GM18909 (cell line): ENCODE results near the gene ACIN1.
"Not testable (repeated sequence)": the region's sequence is repeated elsewhere in the genome, so short reads cannot be mapped to it uniquely, and the experiment has no call there.

ENCODE experiments used
- ATAC-seq: cut with Tn5 transposase; IDR thresholded peaks from one replicate; pipeline ENCODE4 v1.9.1; 2021; ENCODE audit warnings: mild to moderate bottlenecking; ENCODE audit not compliant: unreplicated experiment, poor library complexity

Gene ACIN1

GRCh38 chr14:23109769-23110168 lies 14.8 kb upstream of the ACIN1 start:
- no peak for ATAC-seq

GRCh38 chr14:23108169-23108568 lies 13.2 kb upstream of the ACIN1 start:
- ATAC-seq, result not testable (repeated sequence)

GRCh38 chr14:23107620-23108019 lies 12.7 kb upstream of the ACIN1 start:
- ATAC-seq, result not testable (repeated sequence)

DNA sequence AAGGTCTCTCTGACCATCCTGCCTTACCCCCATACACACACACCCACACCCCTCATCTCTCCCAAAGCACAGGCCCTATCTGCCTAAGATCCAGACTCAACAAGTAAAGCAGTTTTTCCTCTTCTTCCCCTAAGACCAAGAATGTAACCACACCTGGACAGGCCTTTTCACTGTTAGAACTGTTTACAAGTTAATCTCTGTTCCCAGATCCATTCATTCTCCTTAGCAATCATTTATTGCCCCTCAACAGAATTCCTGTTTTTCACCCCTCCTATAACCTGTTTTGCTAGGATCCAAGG lies 11.8 kb upstream of the ACIN1 start:
- ATAC-seq, result no peak

GRCh38 chr14:23105348-23105824 lies 10.4 kb upstream of the ACIN1 start:
- no peak for ATAC-seq

DNA sequence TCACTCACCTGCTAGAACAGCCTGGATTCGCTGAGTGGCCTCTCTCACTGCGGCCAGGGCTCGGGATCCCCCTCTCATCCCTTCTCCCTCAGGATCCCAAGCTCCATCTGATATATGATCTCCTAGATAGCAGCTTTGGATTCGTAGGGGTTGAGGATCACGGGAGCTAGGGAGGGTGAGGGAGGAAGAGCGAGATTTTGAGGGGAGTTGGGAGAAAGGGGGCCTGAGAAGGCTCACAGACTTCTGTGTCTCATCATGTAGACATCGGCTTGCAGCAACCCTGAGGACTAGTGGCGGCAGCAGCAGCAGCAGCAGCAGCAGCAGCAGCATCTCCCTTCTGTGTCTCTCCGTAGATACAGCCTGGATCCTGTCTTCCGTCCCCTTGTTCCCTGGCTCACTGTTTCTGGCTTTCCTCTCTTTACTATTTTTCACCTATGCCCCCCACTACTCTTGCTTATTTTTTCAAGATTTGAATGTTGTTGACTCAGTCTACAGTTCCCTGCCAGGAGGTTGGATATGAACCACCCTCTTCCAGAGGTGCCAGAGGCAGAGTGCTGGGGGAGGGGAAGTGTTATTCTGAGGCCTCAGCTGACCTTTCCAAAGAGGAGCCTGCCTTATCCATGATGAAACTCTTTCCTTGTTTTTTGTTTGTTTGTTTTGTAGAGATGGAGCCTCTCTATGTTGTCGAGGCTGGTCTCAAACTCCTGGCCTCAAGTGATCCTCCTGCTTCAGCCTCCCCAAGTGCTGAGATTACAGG lies 9.8 kb upstream of the ACIN1 start, which contains the start of gene CIROP:
TSS of gene CIROP (minus strand) at position 399 of the 757 bp plus-strand sequence. CDS start at position 330, 69 bp downstream.
- ATAC-seq, result no peak

- ATAC-seq, result no peak
These were observed 9.2 kb upstream of the ACIN1 start for GRCh38 chr14:23104070-23104590.

DNA sequence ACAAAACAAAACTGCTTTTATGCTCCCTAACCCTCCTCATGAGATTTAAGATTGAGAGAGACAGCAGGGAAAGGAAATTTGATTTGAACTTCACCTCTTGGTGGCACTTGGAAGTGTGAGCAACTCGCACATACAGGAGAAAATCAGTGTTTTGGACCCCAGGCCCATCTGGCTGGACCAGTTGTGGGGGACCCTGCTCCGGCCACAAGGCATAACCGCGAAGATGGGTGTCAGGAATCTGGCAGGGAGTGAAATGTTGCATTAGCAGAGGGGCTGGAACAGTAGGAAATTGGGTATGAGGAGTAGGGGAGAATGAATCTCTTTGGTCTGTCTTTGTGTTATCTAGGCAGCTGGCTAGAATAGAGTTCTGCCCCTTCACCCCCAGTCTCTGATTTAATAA lies 8.6 kb upstream of the ACIN1 start:
- no peak for ATAC-seq

GRCh38 chr14:23102801-23103200 lies 7.9 kb upstream of the ACIN1 start:
- no peak for ATAC-seq

DNA sequence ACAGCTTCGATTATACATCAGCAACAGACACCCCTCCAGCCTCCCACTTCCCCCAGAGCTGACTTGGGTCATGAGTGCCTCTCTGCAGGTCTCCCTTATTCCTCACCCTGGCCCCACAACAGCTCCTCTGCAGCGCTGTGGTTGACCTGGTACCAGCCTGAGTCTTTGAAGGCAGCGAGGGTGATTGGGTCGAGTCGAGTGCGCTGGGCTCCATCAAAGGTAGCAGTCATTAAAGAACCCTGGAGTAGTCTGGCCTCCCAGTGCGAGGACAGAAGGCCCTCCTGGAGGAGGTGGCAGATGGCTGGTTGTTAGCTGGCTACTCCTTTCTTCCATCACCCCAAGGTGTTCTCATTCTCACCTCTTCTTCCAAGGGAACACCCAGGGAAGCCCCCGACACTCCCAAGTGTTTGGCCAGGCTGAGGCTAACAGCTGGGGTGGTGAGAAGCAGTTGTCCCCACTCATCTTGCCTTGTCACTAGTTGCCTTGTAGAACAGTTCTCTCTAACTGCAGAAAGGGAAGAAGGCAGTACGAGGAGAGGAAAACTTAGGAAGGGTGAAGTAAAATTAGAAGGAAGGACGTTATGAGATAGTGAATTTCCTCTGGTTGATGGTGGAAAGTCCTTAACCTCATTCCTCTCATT lies 7.2 kb upstream of the ACIN1 start:
- ATAC-seq, result no peak

DNA sequence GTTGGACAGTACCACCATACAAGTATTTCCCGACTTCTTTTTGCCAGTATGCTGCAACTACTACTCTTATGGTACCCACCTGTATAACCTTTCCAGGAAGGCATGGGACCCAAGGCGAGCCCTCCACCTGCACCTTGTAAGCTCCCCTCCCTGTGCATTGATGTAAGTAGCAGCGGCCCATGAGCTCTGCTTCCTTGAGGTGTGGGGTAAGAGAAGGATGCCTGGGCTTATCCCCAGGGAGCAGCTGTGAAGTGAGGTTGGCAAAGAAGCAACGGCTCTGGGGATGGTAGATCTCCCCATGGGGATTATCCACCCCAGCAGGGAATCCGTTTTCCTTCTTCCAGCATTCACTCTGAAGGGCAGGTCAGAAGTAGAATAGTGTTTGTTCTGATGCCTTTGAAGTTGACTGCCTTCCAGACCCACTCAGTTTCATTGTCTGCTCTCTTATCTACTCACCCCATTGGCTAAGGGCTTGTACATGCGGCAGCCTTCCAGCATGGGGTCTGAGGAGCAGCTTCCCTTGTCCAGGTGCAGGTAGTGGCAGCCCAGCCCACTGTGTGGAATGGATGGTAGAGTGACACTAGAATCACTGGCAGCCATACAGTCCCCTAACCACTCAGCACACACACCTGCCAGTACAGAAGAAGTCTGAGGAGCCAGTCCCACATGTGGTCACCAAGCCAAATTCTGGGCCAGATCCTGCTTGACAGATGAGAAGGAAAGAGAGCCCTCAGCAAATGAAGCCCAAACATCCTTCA lies 6.5 kb upstream of the ACIN1 start:
- ATAC-seq, result no peak

- ATAC-seq, result no peak
These were observed 4.4 kb upstream of the ACIN1 start for GRCh38 chr14:23099212-23099861.

DNA sequence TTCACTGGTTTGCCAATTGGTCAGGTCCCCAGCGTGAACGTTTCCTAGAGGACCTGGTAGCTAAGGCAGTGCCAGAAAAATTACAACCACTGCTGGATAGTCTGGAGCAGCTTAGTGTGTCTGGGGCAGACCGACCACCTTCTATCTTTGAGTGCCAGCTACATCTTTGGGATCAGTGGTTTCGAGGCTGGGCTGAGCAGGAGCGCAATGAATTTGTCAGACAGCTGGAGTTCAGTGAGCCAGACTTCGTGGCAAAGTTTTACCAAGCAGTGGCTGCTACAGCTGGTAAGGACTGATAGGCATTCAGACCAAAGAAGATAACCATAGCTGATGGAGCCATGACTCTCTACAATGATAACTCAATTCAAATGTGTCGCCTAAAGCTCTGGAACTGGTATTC lies 2.9 kb upstream of the ACIN1 start:
- no peak for ATAC-seq

- peak; percentile 91 for ATAC-seq
These were observed 516 bp upstream of the ACIN1 start, which contains the start of gene C14orf119 for GRCh38 chr14:23095196-23096108. Gene C14orf119 (plus strand): TSS chr14:23095505. CDS start chr14:23097659, 2,154 bp downstream.

DNA sequence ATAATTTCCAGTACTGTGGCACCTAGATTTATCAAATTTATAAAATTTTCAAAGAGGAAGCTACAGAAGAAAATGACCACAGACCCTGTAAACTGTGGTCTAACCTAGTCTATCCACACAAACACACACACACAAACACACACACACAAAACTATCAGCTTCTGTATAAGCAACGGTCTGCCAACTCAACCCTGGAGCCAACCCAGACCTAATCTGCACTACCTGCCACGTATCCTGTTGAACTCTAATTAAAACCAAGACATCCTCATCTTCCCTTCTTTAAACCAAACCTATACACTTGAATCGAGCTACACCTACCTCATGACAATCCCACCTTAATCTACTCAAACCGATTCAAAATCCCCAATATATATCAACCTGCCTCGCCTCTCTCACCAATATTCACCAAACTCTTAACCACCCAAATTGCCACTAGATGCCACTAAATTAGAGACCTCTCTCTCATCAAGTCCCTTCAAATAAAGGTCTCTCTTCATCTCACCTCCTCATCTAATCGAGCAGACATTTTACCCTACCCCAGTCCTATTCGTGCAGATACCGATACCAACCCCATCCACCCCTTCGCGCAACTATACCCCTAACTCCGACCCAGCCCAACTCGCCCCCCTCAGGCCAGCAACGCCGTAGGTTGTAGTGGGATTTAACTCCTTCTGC lies 808 bp downstream of the ACIN1 start:
- no peak for ATAC-seq

DNA sequence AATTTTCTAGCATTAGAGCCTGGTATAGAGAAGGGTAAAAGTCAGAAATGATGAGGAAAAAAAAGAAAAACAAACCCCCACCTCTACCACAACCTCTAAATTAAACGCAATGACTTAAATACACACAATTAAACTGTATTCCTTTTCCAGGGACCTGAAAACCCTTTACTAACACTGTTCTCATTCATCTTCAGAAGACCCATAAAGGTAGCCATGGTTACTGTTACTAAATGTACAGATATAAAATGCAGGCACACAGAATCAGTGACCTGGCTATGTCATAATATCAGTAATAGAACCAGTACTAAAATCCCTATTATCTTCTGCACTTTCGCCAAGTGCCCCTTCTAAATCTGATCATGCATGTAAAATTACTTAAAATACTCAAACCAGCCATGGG lies 1.4 kb downstream of the ACIN1 start:
- ATAC-seq, result no peak

DNA sequence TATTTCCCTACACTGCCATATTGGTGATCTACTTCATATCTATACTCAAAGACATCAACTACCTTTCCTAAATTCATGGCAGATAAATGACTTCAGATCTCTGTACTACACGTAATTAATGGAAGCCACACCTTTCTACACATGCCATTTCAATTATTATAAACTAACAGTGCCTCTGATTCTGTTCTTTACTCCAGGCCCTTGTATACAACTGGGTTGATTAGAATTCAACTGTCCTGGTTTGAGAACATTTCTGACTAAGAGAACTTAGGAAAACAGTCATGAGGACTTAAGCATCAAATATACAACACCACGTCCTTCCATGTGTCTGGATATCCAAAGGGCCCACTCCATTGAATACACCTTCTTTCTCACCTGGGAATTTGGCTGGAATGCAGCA lies 1.8 kb downstream of the ACIN1 start:
- no peak for ATAC-seq

GRCh38 chr14:23091294-23092225 lies 3.4 kb downstream of the ACIN1 start:
- ATAC-seq, result no peak
